Adipose tissue (tissue), 3 donors: ENCODE data around the gene SDC4. TPM values are rescaled to one million over a fixed set of nuclear protein-coding genes. Genes with fewer than 3 reads are reported as not detected.

Source experiments
- H3K27ac ChIP-seq: one replicate; pipeline ENCODE4 v1.5.1; 2013; ENCODE audit warnings: low read depth, low read length
- WGBS, 3 donors: extraction: QIAGEN DNeasy Blood & Tissue Kit; methylation state at CpG; one replicate each; pipeline ENCODE4 v1.1.7; 2013; 5-methylcytosine and 5-hydroxymethylcytosine counted together
- polyA plus RNA-seq, 3 donors: library from polyadenylated mRNA; stranded (reverse); fragments of 200-250 nt; gene quantifications; one replicate each; pipeline ENCODE4 v1.2.3, GENCODE V29; 2013
- donor health status: healthy with polysubstance abuse.
- donor health status: Bipolar disorder and iron deficiency.
- donor health status: healthy.

Gene SDC4
- polyA plus RNA-seq, 3 donors, result 25.0 to 105 (median 51.1) TPM

DNA sequence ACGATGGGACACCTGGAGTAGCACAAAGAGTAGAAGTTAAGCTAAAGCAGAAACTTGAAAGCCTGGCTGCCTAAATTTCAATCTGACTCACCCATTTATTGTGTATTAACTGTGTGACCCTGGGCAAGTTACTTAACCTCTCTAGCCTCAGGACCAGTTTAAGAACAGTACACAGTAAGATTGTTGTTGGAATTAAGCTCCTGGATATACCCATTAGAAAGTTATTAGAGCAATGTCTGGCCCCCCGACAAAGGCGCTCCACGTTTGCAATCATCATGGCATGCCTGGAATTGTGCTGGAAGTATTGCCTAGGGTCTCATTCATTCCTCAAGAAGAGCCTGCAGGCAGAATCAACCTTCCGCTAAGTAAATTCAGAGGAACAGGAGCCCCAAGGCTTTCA lies 1.4 kb downstream of the SDC4 start:
- WGBS, 3 donors, result 31 to 78% (median 74%) methylated on average over 5 of the region's 5 CpGs
- H3K27ac ChIP-seq, result no peak overlapping the region

DNA sequence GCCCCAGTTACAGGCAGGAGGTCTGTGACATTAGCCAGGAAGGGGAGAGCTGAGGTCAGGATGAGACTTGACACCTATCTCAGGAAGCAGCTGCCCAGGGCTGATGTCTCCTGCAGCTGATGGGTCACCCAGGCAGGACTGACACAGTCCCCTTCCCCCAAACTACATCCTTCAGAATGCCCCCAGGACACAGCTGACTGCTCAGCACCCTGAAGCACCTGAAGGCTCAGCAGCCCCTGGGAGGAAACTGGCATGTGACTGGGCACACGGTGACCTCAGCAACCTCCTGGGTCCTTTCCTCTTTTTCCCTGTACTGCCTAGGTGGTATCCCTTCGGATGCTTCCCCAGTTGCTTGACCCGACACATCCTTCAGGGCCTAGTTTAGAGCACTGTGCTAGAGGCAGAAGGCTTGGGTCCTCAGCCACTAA lies 1.9 kb downstream of the SDC4 start:
- 20 to 68% (median 67%) methylated on average over 3 of the region's 3 CpGs for WGBS, 3 donors

DNA sequence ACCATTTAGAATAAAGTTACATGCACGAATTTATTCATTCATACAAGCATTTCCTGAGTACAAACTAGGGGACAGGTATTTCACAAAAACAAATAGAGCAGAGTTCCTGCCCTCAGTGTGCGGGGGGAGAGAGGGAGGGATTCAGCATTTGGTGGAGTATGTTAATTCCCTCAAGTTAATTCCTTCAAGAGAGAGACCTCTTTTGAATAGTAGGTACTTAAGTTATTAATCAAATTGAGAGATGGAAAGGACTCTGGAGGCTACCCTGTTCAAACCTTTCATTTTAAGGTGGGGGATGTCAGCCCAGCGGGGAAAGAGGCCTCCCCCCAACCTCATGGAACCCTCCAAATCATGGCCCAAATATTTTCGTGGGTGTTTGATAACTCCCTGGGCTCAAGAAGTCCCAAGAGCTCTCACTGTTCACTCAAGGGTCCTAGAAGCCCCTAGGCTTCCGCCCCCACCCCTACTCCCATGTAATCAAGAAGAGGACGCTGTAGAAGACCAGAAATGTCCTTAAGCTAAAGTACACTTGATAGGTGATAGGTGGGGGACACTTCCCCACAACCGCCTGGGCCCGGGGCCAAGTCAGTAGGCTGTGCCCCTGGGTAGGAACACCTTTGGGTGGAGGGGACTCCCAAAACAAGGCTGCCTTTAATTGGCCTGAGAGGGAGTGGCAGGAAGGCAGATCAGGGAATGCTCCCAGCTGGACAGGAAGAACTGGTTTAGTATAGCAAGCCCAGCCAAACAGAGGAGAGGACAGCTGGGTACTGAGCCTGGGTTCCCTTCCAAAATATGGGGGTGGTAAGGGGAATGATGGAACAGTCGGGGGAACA lies 2.9 kb downstream of the SDC4 start:
- 28 to 73% (median 63%) methylated on average over 9 of the region's 9 CpGs for WGBS, 3 donors
- H3K27ac ChIP-seq, result no peak overlapping the region

More for the DNA sequence above, 1.9 kb downstream of the SDC4 start:
- no peak overlapping the region for H3K27ac ChIP-seq

DNA sequence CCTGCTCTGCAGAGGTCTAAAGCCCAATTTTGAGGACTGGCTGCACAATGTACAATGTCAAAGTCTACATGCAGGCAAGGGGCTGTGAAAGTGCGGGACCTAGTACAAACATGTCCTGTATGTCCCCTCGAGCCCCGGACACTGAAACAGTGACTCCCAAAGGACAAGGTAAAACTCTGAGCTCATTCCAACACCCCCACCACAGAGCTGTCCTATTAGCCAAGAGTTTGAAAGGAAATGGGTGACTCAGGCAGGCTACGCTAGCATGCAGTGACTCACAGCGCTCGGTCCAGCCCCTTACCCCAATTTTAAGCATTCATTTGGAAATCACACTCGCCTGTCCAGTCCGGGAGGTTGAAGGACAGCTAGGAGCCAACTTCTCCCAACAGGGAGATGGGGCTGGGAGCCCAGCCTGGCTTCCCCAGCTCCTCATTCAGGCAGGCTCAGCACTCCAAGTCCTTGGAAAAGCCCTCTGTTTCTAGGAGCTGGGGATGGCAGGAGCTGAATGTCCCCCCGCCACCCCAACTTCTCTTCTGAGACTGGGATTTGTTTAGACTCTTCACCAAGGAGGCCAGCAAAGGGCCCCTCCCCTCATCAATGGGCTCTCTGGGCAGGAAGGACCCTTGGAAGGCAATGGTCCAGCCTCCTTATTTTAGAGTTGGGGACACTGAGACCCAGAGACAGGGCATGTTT lies 3.9 kb downstream of the SDC4 start:
- 19 to 42% (median 27%) methylated on average over 9 of the region's 9 CpGs for WGBS, 3 donors
- H3K27ac ChIP-seq, result no peak overlapping the region

DNA sequence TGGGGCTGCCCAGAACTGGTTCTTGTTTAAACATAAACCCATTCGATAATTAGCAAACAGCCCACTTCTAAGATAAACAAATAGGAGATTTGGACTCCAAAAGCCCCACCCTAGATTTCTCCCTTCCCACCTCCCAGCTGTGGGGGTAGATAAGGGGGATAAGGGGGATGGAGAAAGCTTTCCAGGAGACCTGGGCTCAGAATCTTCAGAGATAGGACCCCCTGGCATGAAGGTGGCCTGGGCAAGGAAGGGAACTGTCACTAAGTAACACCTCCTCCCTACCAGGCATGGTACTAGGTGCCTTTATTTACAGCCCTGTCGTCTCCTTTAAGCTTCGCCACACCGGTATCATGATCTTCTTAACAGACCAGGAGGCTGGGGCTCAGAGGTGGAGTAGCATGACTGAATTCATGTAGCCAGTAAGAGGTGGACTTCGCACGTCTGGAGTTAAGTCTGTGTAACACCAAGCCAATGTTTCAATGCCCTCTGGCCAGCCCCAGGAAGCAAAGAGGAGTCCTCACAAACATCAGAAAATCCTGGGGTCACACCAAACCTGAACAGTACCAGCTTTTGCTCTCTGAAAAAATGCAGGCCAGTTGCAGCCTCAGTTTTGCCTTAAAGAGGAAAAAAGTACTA lies 4.6 kb downstream of the SDC4 start:
- H3K27ac ChIP-seq, result no peak overlapping the region
- 23 to 69% (median 66%) methylated on average over 6 of the region's 6 CpGs for WGBS, 3 donors

DNA sequence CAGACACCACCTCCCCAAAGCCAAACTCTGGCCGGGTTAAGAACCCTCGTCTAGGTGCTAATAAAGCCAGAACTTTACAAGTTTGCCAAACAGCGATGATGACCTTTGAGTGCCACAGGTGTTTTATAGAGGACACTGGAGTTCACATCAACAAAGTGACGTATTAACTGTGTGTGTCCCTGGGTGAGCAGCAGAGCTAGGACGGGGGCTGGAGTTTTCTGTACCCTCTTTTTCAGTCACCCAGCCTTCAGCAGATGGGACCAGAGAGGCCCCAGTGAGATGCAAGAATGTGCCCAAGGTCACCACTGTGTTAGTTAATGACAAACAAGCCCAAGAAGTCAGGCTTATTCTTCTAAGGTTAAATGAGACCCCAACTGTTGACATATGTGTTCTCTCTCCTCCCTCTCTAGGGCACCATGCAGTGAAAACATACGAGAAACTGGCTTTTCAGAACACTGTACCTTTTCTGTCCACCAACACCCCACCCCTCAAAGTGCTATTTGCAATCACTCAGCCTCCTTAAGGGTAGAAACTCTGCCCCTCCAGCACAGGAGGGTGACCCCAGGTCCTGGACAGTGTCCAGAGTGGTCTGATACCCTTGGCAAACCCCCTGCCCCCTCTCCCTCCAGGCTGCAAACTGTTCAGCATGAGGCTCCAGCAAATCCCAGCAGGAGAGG lies 5.2 kb downstream of the SDC4 start:
- 26 to 73% (median 72%) methylated on average over 6 of the region's 6 CpGs for WGBS, 3 donors
- no peak overlapping the region for H3K27ac ChIP-seq

DNA sequence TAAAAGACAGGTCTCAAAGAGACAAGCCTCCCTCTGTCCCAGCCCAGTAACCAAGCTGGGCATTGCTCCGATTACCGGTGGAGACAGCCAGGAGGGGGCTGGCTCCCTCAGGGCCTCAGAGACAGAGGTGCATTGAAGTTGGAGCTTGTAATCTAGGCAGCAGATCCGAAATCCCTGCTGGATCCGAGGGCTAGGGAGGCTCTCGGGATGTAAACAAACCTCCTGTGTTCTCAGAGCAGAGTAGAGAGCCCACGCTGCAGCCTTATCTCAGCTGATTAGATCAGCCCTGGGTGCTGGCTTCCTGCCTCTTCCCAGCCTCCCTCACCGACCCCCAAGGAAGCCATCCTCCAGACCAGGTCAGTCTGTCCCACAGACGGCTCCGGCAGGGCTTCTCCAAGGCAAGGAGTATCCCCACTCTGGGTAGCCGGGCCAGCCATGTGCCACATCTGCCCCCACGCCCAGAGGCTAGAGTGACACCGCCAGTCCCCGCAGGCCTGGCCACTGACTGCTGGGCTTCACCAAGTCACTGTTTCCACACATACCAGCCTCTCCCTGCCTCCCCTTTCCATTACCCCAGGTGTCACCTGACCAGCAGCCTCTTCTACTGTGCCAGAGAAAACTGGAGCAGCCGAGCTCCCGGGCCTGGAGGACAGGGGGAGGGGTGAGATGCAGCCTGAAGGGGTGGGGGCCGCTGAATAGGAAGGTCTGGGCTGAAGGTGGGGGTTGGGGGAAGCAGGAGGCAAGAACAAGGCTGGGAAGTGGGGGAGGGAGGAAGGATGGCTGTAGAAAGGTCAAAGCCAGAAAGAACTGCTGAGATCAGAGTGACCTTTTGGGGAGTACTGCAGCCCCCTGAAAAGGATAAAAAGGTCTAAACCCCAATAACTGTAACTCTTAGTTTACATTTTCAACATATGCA lies 6.0 kb downstream of the SDC4 start:
- WGBS, 3 donors, result 12 to 53% (median 45%) methylated on average over 15 to 16 of the region's 16 CpGs
- no peak overlapping the region for H3K27ac ChIP-seq

DNA sequence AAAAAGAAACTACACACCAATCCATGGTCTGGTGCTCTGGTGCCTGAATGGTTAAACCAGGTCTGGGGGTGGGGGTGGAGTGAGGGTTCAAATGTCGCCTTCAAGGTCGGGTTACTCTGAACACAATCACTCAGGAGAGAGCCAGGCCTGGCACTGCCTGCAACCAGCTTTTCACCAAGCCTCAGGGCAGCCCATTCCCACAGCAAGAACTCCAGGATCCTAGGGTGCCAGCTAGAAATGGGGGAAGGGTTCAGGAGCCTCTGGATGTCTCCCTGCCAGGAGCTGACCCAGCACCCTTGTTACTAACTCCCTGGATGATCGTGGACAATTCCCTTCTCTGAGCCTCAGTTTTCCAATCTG lies 6.7 kb downstream of the SDC4 start:
- WGBS, 3 donors, result 22 to 63% (median 59%) methylated on average over 3 of the region's 3 CpGs
- H3K27ac ChIP-seq, result no peak overlapping the region

DNA sequence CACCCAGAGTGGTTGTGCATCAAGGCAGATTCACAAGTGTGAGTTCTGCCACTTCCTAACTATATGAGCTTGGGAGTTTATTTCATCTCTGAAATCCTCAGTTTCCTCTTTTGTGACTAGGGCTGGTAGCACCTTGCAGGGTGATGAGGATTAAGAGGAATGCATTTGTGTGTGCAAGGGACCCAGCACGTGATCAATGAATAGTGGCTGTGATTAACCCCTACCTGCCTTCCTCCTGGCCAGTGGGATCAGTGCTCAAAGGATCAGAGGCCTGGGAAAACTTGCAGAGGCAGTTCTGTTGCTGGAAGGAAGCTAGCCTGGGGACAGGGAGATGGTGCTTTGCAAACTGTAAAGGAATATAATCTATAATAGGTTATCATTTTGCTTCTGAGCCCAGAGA lies 7.3 kb downstream of the SDC4 start:
- WGBS, 3 donors, result 21 to 79% (median 67%) methylated on average over 1 of the region's 1 CpG

DNA sequence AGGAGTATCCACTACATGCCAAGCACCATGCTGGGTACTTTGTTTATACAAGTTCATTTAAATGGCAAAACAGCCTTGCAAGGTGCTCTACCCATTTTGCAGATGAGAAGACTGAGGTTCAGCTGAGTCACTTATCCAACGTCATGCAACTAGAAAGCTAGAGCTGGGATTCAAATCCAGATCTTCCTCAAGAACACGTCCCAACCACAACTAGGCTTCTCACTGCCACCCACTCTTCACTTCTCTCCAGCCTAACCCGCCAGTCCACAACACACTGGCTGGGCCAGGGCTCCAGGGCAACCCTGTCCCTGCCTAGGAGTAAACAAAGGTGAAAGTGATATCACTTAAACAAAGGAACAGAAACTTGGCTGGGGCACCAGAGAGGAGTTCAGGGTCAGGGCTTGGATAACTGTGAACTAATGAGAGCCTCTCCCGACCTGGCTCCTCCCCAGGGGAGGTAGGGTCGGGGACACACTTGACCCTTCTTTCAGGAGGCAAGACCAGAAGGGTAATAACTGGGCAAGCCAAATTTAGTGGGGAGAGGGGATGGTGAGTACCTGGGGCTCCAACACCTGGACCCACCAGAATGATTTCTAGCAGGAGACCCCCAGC lies 7.9 kb downstream of the SDC4 start:
- WGBS, 3 donors, result 38 to 80% (median 73%) methylated on average over 5 of the region's 5 CpGs
- no peak overlapping the region for H3K27ac ChIP-seq

More for the DNA sequence above, 7.3 kb downstream of the SDC4 start:
- no peak overlapping the region for H3K27ac ChIP-seq

DNA sequence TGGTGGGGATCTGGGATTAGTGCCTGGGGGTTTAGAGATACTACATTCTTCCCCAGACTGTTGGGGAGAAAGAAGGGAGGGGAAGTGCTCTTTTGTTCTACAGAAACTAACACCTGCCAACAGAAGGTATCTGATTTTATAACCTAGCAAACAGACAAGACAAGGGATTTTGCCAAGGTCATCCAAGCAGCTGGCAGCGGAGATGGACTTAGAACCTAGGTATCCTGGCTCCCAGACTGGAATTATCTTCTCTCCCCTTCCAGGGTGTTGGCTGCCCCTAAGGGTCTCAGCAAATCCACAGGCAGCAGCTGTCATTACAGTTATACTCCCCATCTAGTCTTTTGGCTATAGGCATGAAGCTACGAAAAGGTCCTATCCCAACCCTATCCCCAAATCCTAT lies 8.4 kb downstream of the SDC4 start:
- WGBS, 3 donors, result 58 to 97% (median 95%) methylated on average over 2 of the region's 2 CpGs
- H3K27ac ChIP-seq, result no peak overlapping the region

DNA sequence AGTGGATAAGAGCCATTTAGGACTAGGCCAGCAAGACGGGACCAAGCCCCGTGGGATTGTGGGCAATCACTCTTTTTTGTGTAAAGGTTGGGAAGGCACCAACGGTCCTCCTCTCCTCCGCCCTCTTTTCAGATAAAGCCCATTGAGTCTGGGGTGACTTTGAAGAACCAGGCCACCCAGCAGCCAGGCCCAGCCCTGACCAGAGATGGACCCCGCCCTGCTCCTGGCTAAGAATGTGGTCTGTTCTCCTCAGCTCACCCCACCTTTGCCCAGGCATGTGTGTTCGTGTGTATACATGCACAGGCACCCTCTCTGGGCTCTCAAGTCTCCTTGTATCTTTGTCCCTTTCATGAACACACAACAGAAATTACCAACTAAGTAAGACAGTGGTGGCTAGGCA lies 9.1 kb downstream of the SDC4 start:
- no peak overlapping the region for H3K27ac ChIP-seq
- 67 to 85% (median 78%) methylated on average over 6 of the region's 6 CpGs for WGBS, 3 donors

DNA sequence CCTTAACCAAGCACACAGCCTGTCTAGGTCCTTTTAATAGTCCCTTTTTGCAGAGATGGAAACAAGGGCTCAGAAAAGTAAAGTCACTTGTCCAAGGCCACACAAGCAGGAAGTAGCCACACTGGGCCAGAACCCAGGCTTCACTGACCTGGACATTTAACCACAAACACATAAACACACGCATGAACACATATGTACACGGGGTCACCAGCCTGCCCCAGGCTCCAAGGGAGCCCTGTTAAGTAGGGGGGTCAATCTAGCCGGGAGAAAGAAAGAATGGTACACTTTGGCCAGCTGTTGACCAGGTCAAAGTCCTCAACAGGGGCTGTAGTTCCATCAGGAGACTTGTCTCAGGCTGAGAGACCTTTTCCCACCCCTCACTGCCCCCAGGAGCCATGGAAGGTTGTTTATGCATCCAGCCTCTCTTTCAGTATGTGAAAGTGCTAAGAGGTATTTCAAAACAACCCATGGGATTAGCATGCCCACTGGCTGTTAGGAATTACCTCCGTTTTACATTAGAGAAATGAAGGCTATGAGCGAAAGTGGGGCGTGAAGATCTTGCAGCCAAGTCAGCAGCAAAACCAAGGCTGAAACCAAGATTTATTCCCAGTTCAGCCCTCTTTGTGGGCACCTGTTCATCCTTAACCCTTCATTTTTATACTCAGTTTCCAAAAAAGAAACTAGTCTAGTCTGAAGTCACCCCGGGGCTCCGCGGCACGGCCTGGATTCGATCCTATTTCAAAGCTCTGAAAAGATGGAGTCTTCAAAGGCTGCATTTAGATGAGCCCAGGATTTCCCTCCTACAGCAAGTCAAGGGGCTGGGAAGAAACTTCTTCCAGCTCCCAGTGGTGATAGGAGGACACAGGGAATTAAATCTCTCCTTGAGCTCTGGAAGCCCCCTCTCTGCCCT lies 9.8 kb downstream of the SDC4 start:
- WGBS, 3 donors, result 73 to 88% (median 87%) methylated on average over 11 of the region's 11 CpGs
- no peak overlapping the region for H3K27ac ChIP-seq

DNA sequence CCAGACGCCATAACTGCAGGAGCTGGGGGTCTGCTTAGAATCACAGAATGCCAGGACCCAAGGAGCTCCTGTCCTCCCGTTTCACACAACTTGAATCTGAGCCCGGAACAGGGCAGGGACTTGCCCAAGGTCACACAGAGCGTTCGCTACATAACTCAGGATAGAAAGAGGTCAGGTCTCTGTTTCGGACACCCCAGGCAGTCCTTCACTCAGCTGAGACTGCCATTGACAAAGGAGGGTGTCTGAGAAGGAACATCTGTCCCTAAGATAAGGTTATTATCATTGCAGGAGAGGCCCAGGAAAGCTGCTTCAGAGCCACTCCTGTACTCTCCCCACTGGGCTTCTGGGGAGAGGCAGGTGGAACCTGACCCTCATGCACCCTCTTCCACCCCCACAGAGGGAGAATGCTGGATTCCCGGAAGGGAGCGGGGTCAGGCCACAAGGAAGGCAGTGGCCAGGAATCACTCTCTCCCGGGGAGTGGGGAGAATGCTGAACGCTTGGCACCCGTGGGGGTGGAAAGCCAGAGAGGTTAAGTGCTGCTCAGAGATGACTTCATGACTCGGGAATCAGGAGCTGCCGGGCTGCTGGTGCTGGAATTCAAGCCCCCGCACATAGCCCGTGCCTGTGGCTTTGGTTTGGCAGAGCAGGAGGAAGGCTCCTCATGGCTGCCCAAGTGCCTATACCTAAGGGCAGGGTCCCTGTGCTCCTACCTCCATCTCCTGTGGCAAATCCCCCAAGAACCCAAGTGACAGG lies 10.7 kb downstream of the SDC4 start:
- no peak overlapping the region for H3K27ac ChIP-seq
- 19 to 57% (median 48%) methylated on average over 15 of the region's 15 CpGs for WGBS, 3 donors

DNA sequence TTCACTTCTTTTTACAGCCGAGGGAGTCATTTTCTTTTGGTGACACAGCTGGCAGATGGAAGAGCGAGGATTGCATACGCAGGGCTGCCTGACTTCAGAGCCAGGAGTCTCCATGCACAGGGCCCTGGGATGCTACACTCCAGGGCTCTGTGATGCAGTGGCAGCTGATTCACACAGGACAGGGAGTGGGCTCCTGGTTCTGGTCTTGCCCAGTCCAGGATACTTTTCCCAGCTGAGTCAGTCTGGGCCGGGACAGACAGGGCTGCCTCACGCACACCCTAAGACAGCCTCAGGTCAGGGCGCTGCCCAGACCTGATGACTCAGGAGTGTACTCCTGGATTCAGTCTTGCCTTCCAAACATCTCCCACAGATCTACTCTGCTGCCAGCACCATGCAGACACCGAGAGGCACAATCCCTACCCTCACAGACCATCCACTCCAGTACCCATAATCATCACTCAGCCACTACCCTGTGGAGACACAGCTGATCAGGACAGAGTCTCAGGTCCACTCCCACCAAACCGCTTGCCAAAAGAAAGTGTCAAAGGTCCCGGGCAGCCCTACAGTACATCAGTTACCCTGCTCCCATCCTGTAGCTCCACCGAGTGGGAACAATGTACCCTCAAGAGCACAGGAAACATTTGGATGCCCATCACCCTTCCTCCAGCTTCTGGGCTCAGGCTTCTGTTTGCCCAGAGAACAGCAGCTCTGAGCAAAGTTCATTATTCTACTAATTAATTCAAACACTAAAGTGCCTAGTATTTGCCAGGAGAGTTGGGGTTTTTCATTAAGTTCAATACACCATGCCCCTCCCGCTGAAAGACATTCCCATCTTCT lies 11.5 kb downstream of the SDC4 start:
- WGBS, 3 donors, result 55 to 78% (median 68%) methylated on average over 11 of the region's 11 CpGs
- H3K27ac ChIP-seq, result no peak overlapping the region
